Mucosa of rectum (tissue), 2 donors: ENCODE data around the gene TMEM207.

ENCODE experiments used
- H3K27ac ChIP-seq, 2 donors: one replicate each; pipeline ENCODE4 v1.7.0; 2013; ENCODE audit warnings: inconsistent platforms in 2 of 2, low read depth in 2 of 2, low read length in 2 of 2
- H3K27me3 ChIP-seq, 2 donors: one replicate each; pipeline ENCODE4 v1.7.0; 2013; ENCODE audit warnings: low read length in 2 of 2; ENCODE audit not compliant: control insufficient read depth in 2 of 2, insufficient read depth in 2 of 2
- H3K36me3 ChIP-seq, 2 donors: one replicate each; pipeline ENCODE4 v1.7.0; 2013; ENCODE audit warnings: low read length in 2 of 2; ENCODE audit not compliant: control insufficient read depth in 2 of 2, insufficient read depth in 2 of 2
- H3K4me1 ChIP-seq, 2 donors: one replicate each; pipeline ENCODE4 v1.7.0; 2013; ENCODE audit warnings: low read length in 2 of 2, mild to moderate bottlenecking in 1 of 2; ENCODE audit not compliant: control insufficient read depth in 2 of 2, insufficient read depth in 2 of 2
- H3K4me3 ChIP-seq, 2 donors: one replicate each; pipeline ENCODE4 v1.7.0; 2013; ENCODE audit warnings: low read length in 2 of 2
- H3K9ac ChIP-seq, 2 donors: one replicate each; pipeline ENCODE4 v1.7.0; 2013; ENCODE audit warnings: low read length in 2 of 2, low read depth in 1 of 2, mild to moderate bottlenecking in 1 of 2
- H3K9me3 ChIP-seq, 2 donors: one replicate each; pipeline ENCODE4 v1.7.0; 2013; ENCODE audit warnings: low read length in 2 of 2; ENCODE audit not compliant: control insufficient read depth in 2 of 2
- donor health status: healthy.
- donor health status: Normal muscosa, but diverticular disease.

Gene TMEM207

GRCh38 chr3:190396001-190396400, 53.7 kb downstream of the TMEM207 start:
- Histone ChIP-seq H3K9ac (no peak overlapping the region), H3K9me3 (no peaks in the 10 kb centered on the region), H3K36me3 (no peaks in the 10 kb centered on the region), H3K27me3 (no peaks in the 10 kb centered on the region), H3K4me3 (no peak overlapping the region), H3K4me1 (no peaks in the 10 kb centered on the region), H3K27ac (no peak overlapping the region)

- Histone ChIP-seq H3K4me1 (no peaks in the 10 kb centered on the region), H3K27me3 (no peaks in the 10 kb centered on the region), H3K4me3 (no peak overlapping the region), H3K9ac (no peak overlapping the region), H3K9me3 (no peaks in the 10 kb centered on the region), H3K36me3 (no peaks in the 10 kb centered on the region), H3K27ac (no peak overlapping the region)
These were observed 61.0 kb downstream of the TMEM207 start for GRCh38 chr3:190388703-190389102.

DNA sequence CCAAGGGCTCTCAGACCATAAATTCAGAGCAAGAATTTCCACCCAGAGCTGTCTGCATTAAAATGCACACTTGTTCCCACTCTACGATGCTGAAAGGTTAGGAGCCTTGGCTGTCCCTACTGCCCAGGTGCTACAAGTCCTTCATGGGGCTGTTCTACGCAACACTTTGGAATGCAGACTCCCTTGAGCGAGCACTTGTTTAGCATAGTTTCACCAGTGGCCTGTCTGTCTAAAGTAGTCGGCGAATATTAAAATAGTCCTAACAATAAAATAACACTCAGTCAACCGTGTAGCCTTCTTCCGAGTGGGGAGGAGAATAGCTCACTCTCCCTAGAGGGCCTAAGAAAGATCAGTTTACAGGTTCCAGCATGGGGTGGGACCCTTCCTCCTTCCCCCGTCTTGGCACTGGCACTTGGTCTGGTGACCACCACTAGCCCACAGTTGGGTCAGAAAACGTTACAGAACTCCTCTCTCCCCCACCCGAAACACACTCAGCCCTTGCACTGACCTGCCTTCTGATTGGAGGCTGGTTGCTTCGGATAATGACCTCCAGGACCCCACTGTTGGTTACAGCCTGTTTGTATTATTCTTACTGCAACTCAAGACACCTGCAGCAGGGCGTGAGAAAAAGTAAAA, 62.0 kb downstream of the TMEM207 start, which contains the start of gene CLDN16:
Gene CLDN16 (plus strand): TSS at position 586 of the 636 bp plus-strand sequence. CDS start 167 bp downstream, outside the sequence.
- no peaks in the 10 kb centered on the region for H3K4me1 ChIP-seq
- H3K9ac ChIP-seq: no peak within 1 kb of the TSS
- H3K27me3 ChIP-seq: no peaks in the 10 kb centered on the region
- H3K27ac ChIP-seq: no peak within 1 kb of the TSS
- no peak within 1 kb of the TSS for H3K4me3 ChIP-seq
- H3K36me3 ChIP-seq: no peaks in the 10 kb centered on the region
- no peaks in the 10 kb centered on the region for H3K9me3 ChIP-seq

DNA sequence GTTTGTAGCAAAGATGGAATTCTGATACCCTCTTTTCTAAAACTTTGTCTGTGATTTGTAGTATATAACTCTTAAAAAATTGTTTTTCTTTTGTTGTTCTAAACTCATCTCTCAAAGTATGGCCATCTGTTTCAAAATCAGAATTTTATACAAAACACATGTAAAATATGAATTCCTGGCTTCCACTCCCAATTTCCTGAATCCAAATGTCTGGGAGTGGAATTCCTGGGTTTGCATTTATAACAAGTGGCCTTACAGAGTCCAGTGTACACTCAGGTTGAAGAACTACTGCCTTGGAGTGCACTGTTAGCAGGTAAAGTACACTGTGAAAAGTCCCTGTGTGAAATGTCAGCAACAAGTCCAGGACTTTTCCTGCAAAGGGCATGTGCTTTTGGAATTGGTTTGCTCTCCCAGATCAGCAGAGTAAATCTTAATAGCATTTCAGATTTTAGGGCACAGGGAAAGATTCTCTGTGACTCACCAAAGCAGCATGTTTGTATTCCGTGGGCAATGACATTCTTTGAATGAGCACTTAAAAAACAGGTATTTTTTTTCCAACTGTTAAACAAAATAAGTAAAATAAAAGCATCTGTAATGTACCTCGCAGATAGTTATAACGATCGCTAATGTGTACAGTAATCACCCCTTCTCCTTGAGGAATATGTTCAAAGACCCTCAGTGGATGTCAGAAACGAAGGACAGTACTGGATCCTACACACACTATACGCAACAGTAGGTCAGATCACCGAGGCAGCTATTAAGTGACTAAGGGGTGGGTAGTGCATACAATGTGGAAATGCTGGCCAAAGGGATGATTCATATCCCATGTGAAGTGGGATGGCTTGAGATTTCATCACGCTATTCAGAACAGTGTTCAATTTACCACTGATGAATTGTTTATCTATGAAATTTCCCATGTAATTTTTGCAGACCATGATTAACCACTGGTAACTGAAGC, 63.7 kb downstream of the TMEM207 start:
- H3K9me3 ChIP-seq: no peaks in the 10 kb centered on the region
- H3K4me1 ChIP-seq: no peaks in the 10 kb centered on the region
- H3K27me3 ChIP-seq: no peaks in the 10 kb centered on the region
- H3K9ac ChIP-seq: no peak overlapping the region
- no peaks in the 10 kb centered on the region for H3K36me3 ChIP-seq
- no peak overlapping the region for H3K27ac ChIP-seq
- no peak overlapping the region for H3K4me3 ChIP-seq

GRCh38 chr3:190384309-190384756, 65.4 kb downstream of the TMEM207 start:
- no peak overlapping the region for H3K4me3 ChIP-seq
- H3K4me1 ChIP-seq: no peaks in the 10 kb centered on the region
- H3K27me3 ChIP-seq: no peaks in the 10 kb centered on the region
- H3K36me3 ChIP-seq: no peaks in the 10 kb centered on the region
- H3K9ac ChIP-seq: no peak overlapping the region
- H3K27ac ChIP-seq: no peak overlapping the region
- no peaks in the 10 kb centered on the region for H3K9me3 ChIP-seq

DNA sequence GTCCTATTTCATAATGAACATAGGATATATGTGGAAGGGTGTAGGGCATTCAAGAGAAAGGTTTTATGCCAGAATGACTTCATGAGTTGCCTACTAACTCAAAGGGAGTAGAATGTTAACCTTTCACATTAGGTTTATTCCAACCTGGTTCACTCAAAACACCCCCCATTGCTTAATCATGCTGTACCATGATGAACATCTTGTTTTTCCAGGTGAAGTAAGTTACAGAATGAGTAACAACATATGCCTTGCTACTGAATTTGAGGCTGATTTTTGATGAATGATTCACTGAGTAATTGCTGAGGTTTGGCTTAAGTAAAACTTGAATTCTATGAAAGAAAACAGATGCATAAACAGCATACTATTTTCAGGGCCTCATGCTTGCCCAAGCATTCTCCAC, 67.6 kb downstream of the TMEM207 start:
- H3K27me3 ChIP-seq: no peaks in the 10 kb centered on the region
- H3K9me3 ChIP-seq: no peaks in the 10 kb centered on the region

GRCh38 chr3:190381441-190381840, 68.3 kb downstream of the TMEM207 start:
- Histone ChIP-seq H3K9ac (no peak overlapping the region), H3K4me3 (no peak overlapping the region), H3K4me1 (no peaks in the 10 kb centered on the region), H3K36me3 (no peaks in the 10 kb centered on the region), H3K27me3 (no peaks in the 10 kb centered on the region), H3K27ac (no peak overlapping the region), H3K9me3 (no peaks in the 10 kb centered on the region)

More for the DNA sequence above, 67.6 kb downstream of the TMEM207 start:
- H3K36me3 ChIP-seq: no peaks in the 10 kb centered on the region
- H3K4me1 ChIP-seq: no peaks in the 10 kb centered on the region
- no peak overlapping the region for H3K4me3 ChIP-seq
- H3K27ac ChIP-seq: no peak overlapping the region
- H3K9ac ChIP-seq: no peak overlapping the region

- H3K9ac ChIP-seq: no peak overlapping the region
- H3K4me1 ChIP-seq: no peaks in the 10 kb centered on the region
- H3K27ac ChIP-seq: no peak overlapping the region
- H3K27me3 ChIP-seq: no peaks in the 10 kb centered on the region
- H3K36me3 ChIP-seq: no peaks in the 10 kb centered on the region
- H3K4me3 ChIP-seq: no peak overlapping the region
- no peaks in the 10 kb centered on the region for H3K9me3 ChIP-seq
These were observed 69.5 kb downstream of the TMEM207 start for GRCh38 chr3:190380184-190380583.
